NAMALWA (cell line): Measurements from ENCODE around the gene TBC1D22B.
A peak's percentile ranks its signal among the peaks of the same experiment; 100 is the strongest.
"Not testable (repeated sequence)": the region's sequence is repeated elsewhere in the genome, so short reads cannot be mapped to it uniquely, and the experiment has no call there.

Experiments used
- DNase-seq: peaks from one replicate; pipeline ENCODE4 v3.0.0-alpha.2; 2015; ENCODE audit warnings: low spot score

The TBC1D22B gene

GRCh38 chr6:37303891-37304503 lies 46.4 kb downstream of the TBC1D22B start:
- peak; percentile 64 for DNase-seq

- DNase-seq, result no peak
These were observed 47.2 kb downstream of the TBC1D22B start for GRCh38 chr6:37304766-37305165.

GRCh38 chr6:37305841-37306425 lies 48.4 kb downstream of the TBC1D22B start:
- DNase-seq, result no peak

- DNase-seq, result no peak
These were observed 49.2 kb downstream of the TBC1D22B start for GRCh38 chr6:37306624-37307222.

GRCh38 chr6:37307484-37307883 lies 49.9 kb downstream of the TBC1D22B start:
- DNase-seq, result not testable (repeated sequence)

GRCh38 chr6:37308069-37308815 lies 50.7 kb downstream of the TBC1D22B start:
- no peak for DNase-seq

- DNase-seq, result no peak
These were observed 51.5 kb downstream of the TBC1D22B start for GRCh38 chr6:37309046-37309445.

- DNase-seq, result no peak
These were observed 52.1 kb downstream of the TBC1D22B start for GRCh38 chr6:37309692-37310091.

GRCh38 chr6:37310966-37311365 lies 53.4 kb downstream of the TBC1D22B start:
- no peak for DNase-seq

- no peak for DNase-seq
These were observed 54.3 kb downstream of the TBC1D22B start for GRCh38 chr6:37311741-37312473.

GRCh38 chr6:37313723-37314486 lies 56.3 kb downstream of the TBC1D22B start:
- DNase-seq, result no peak

GRCh38 chr6:37314487-37315156 lies 57.0 kb downstream of the TBC1D22B start:
- peak; percentile 68 for DNase-seq

- DNase-seq, result no peak
These were observed 57.6 kb downstream of the TBC1D22B start for GRCh38 chr6:37315157-37315515.

- no peak for DNase-seq
These were observed 58.5 kb downstream of the TBC1D22B start for GRCh38 chr6:37316071-37316470.

- no peak for DNase-seq
These were observed 59.9 kb downstream of the TBC1D22B start for GRCh38 chr6:37317312-37318038.

GRCh38 chr6:37319156-37319555 lies 61.6 kb downstream of the TBC1D22B start:
- no peak for DNase-seq

GRCh38 chr6:37319856-37320480 lies 62.4 kb downstream of the TBC1D22B start:
- DNase-seq, result no peak

GRCh38 chr6:37320646-37321045 lies 63.1 kb downstream of the TBC1D22B start:
- no peak for DNase-seq

GRCh38 chr6:37321101-37321500 lies 63.5 kb downstream of the TBC1D22B start:
- no peak for DNase-seq
